HK-2 (cell line): Measurements from ENCODE around the gene FBXO2.

Source experiments
- DNase-seq: peaks from one replicate; pipeline ENCODE4 v3.0.0-alpha.2; 2018; ENCODE audit not compliant: unreplicated experiment

The FBXO2 gene

DNA sequence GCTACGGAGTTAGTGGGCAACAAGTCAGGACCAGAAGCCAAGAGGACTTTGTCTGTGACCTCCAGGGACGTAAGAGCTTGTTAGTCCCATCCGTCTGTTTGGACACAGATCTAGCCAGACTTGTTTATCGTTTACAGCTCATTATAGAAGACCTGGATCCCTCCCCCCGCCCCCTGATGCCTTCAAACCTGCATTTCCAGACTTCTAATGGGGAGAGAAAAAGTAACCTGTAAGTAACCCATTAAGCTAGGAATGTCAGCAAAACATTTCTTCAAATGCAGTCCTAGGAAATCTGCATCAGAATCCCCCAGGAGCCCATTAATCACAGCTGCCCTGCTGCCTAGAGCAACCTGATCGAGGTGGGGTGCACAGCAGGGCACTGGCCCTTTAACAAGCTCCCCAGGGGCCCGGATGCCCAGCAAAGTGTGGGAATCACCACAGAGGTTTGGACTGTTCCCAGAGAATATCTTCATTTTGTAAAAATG lies 28.1 kb upstream of the FBXO2 start:
- DNase-seq = no peak

DNA sequence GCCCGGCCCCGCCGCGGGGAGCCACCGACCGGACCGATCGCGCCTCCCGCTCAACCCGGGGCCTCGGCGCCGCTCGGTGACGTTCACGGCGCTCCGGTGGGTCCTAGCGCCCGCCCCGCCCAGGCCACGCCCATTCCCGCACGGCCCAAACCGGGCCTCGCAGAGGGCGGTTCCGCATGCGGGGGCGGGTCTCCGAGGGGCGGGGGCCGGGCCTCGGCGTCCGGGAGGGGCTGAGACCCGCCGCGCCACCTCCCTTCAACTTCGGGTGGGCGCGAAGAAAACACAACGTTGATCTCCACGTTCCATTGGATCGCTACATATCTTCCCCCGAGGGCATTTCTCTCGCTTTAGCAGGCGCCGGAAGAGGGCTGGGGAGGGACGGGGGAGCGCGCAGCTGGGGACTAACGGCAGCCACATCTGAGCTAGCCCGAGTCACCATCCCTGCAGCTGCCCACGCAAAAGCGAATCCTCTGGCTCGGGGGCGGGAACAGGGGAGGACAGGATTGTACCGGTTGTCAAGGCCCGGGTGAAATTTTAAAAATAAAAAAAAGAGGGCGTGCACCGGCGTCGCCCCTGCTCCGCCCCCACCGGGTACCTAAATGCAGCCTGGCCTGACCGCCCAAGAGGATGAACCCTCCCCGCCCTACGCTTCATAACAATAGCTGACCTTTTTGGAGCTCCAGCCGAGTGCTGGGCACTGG lies 27.0 kb upstream of the FBXO2 start, which contains the start of gene MAD2L2:
Gene MAD2L2, minus strand, starts transcription at position 78 of the 701 bp plus-strand sequence. CDS start 547 bp downstream, outside the sequence.
- peak; percentile 76 for DNase-seq

DNA sequence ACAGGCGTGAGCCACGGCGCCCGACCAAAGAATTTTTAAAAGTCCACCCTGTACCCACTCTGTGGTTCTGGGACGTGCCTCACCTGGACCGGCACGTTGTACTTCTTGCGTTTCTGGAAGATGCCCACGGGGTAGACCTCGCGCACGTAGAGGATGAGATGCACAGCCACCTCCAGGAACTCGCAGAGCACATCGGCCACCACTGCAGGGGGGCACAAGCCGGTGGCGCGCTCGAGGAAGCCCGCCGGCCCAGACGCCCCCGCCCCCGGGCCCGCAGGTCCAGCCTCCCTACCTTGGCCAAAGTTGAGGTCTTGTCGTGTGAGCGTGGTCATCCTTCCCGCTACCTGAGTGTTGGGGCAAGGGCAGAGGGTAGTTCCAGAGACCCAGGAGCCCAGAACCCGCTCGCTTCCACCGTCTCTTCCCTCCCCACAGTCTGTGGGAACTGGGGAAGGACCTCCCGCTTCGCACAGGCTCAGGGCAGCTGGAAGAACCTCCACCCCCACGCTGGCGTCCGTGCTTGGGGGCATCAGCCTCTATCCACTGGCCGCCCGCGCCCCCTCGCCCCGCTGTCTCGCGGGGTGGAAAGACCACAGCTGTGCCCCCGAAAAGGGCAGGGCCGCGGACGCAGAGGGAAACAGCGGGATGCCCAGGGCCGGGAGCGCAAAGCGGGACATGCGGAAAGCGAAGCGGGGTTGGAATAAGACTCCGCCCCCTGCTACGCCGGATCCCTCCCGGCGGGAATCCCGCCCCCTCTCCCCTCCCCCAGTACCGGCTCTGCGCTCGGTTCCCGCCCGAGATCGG lies 26.2 kb upstream of the FBXO2 start:
- DNase-seq = no peak

GRCh38 chr1:11678442-11678841 lies 24.2 kb upstream of the FBXO2 start:
- no peak for DNase-seq

DNA sequence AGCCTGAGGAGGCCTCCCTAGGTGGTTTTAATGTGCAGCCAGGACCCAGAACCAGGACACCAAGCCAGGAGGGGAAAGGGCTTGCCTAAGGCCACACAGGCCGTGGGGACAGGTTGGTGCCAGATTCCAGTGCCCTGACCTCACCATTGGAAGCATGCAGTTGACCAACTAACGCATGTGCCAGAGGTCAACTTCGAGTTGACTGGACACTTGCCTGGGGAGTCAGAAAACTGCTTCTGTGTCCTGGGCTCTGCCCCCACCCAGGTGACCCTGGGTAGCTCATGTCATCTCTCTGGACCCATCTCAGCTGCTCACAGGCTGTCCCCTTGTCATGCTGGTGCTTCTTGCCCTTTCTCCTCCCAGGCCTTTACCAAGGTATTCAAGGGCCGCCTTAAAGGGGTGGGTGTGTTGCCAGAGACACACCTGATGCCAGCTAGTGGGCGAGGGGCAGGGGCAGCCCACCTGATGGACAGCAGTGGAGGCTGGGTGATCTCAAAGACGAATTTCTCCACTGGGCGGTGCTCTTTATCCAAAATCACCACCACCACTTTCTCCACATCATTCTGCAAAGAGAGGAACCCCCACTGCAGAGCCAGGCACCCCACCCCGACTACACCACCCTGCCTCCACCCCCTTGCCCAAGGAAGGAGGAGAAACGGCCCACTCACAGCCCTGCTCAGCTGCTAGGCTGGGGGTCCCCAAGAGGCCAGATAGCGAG lies 22.3 kb upstream of the FBXO2 start:
- DNase-seq = no peak

DNA sequence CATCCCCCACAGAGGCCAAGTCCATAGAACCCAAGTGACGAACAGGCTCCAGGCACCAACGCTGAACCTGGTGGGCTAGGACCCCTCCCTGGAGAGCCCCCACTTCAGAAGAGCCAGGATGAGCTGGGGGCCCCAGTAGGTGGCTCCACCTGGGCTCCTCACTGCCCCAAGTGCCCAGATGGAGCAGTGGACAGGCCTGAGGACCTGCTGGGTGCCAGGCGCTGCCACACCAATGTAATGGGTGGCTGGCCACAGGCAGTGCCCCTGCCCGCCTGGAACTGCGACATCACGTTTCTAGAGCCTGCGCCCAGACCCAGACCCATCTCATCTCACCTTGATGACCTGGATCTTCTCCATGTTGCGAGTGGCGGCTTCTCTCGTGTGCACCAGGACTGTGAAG lies 21.1 kb upstream of the FBXO2 start:
- no peak for DNase-seq

DNA sequence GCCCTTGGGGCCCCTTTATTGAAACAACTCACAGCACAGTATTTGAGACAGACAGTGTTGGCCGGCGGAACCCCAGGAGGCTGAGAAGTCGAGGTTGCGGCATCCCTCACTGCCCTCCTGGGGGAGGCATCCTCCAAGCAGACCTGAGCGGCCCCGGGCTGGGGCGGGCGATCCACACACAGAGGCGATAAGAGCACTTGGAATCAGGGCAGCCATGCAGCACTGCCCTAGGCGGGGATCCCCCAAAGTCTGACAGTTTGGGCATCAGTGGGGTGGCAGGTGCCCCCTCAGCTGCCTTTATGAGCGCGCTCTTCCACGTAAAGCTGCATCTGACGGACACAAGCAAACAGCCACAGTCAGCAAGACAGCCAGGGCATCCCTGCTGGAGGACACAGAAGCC lies 20.3 kb upstream of the FBXO2 start:
- DNase-seq = no peak

DNA sequence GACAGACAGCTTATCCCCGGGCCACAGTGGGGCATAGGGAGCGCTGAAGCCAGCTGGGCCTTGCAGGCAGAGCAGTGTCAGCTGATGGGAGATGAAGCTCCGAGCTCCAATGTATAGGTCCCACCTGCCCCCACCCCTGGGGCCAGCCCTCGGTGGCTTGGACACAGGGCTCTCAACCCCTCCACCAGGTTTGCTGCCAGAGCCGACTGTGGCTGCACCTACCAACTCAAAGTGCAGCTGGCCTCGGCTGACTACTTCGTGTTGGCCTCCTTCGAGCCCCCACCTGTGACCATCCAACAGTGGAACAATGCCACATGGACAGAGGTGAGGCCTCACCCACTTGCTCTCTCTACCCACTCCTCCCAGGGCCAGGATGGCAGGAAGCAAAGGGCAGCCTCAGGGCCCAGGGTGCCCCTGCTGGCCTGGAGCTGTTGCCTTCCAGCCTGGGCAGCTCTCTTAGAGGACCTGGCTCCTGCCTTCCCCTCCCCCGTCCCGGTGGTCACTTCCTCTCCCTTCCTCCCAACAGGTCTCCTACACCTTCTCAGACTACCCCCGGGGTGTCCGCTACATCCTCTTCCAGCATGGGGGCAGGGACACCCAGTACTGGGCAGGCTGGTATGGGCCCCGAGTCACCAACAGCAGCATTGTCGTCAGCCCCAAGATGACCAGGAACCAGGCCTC lies 19.0 kb upstream of the FBXO2 start:
- DNase-seq = no peak

DNA sequence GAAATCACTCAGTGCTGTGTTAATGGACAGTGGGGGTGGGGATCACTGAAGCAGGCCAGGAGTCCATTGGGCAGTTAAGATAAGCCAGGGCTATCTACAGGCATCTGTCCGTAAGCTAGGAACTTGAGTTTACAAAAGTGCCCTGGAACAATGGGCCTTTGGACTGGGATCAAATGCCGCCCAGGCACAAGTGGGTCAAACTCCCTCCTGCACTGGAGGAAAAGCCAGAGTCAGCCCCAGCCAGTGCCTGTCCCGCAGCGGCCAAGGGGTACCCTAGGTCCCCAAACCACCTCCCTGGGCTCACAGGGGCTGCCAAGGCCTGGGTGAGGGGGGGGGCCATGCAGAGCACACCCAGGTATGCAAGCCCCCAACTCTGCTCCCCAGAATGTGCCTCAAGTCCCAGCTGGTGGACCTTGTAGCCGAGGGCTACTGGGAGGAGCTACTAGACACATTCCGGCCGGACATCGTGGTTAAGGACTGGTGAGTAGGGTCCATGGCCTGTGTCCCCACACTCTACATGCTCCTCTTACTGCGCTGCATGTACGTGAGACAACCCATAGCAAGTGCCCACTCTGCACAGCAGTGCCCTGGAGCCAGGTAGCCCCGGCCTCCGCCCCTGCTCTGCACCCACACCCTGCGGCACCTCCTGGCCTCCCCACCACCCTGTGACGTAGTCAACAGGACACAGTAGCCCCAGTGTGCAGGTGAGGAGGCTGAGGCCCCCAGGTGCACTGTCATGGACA lies 17.5 kb upstream of the FBXO2 start:
- DNase-seq = no peak

DNA sequence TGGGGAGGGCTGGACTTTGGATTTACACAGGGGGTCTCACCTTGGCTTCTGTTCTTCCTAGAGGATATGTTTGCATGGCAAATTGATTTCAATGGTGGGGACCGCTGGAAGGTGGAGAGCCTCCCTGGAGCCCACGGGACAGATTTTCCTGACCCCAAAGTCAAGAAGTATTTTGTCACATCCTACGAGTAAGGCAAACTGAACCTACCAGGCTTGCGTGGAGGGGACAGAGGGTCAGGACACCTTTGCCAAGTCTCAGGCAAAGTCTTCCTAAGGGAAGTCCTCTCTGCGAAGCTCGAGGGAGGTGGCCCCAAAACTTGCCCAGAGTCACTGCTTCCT lies 16.9 kb upstream of the FBXO2 start:
- DNase-seq = no peak

DNA sequence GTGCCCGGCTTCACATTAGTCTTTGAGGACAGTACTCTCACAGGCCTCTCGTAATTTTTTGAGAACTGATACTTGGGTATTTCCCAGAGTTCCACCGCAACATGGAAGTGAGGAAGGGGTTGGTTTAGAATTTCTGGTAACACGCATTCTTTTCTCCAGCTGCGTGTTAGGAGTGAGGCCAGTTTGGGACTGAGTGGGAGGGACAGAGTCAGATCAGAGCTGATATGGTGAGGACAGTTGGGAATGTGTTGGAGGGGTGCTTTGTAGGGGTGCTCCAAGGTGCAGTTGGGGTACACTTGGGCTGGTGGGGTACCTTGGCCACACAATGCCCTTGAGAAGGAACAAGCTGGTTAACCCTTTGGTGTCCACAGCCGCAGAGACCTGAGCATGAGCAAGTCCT lies 16.5 kb upstream of the FBXO2 start:
- no peak for DNase-seq

- no peak for DNase-seq
These were observed 14.3 kb upstream of the FBXO2 start for GRCh38 chr1:11668516-11668915.

DNA sequence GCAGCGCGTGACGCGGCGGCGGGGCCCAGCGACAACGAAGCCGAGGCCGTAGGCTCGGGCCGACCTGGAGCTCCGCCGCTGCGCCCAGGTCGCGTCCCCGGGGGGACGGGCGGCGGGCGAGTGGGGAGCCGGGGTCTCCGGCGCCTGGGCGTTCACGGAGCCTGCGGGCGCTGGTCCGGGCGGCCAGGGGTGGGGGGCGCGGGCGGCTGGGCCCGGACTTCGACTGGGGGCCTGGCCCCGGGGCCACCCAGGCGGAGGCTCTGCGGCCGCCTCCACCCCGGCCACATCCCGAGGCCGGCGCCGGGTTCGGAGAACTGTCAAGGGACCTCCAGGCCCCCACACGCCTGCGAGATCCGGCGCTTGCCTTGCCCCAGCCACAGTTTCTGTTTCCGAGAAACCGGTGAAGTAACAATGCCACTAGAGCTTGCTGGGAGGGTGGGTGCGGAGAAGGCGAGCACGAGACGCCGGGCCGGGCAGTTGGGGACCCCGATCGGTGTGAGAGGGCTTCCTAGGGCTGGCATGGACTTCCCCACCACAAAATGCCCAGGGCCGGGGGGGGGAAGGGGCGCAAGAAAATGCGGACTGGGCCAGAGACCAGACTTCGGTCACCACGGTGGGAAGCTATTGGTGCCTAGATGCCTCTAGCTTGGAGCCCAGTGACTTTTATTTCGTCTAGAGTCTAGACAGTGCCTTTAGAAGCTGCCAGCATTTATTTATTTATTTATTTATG lies 10.3 kb upstream of the FBXO2 start:
- peak; percentile 46 for DNase-seq

- DNase-seq = no peak
These were observed 6.9 kb upstream of the FBXO2 start for GRCh38 chr1:11661103-11661502.

- DNase-seq = no peak
These were observed 5.5 kb upstream of the FBXO2 start for GRCh38 chr1:11659748-11660147.

GRCh38 chr1:11658542-11658941 lies 4.3 kb upstream of the FBXO2 start:
- DNase-seq = no peak

DNA sequence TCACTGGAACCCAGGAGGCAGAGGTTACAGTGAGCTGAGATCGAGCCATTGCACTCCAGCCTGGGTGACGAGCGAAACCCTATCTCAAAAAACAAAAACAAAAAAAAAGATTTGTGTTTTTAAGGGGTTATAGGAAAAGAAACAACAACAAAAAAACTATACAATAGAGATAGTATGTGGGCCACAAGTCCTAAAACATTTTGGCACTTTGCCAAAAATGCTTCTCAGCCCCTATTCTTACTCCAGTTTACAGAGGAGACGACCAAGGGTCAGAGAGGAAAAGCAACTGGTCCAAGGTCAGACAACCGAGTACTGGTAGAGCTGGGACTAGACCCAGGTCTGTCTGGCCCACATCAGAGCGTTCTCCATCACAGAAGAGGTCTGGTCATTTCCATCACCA lies 3.4 kb upstream of the FBXO2 start:
- DNase-seq = no peak

DNA sequence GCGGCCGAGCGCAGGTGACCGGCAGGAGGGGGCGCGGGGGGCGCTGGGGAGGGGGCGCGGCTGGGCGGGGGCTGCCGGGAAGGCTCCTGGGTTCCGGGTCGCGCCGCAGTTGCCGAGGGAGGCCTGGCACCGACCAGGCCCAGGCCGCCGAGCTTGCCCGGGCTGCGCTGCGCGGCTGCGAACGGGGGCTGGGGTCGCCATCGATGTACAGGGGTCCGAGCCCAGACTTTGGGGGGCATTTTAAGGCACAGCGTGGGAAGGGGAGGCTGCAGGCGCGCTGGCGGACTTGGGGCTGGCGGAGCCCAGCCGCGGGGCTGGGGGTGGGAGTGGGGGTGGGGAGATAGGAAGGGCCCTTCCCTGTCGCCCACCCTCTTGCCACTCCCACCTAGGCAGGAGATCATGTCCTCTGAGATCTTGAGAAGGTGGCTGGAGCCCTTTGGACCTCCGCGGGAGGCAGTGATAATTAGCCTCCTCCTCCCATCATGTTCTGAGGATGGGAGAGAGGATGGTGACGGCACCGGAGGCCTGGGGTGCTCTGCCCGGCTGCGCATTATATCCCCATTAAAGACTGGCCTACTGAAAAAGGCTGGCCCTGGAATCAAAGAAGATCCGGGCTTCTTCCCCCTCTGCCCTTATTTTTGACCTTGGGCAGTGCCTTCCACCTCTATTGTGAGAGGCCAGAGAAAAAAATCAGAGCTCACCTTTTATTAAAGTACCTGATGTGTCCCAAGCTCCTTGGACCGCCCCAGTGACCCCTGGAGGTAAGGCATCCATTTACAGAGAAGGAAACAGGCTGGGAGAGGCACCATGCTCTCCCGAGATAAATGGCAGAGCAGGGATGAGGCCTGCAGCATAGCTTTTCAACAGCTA lies 945 bp upstream of the FBXO2 start:
- no peak for DNase-seq

- DNase-seq = no peak
These were observed 430 bp downstream of the FBXO2 start for GRCh38 chr1:11653861-11654136.
